ENCODE results near the gene CNN1.

GRCh38 chr19:11528551-11529341 is 9.9 kb upstream of the CNN1 start, which contains the start of gene ECSIT:
- TF ChIP-seq CTCF (conservative IDR thresholded peaks at IDR 0.05; ENCODE audit: low read depth in 2 of 2) (no peak), POLR2AphosphoS5 (IDR thresholded peaks at IDR 0.05; ENCODE audit: low read depth) (peak; percentile 63), EZH2 (IDR thresholded peaks at IDR 0.05; ENCODE audit: low read depth, unreplicated experiment) (no peak), EZH2phosphoT487 (IDR thresholded peaks at IDR 0.05; ENCODE audit: unreplicated experiment) (no peak), STAT1 (IDR thresholded peaks at IDR 0.05; ENCODE audit: unreplicated experiment) (no peak), REST (IDR thresholded peaks at IDR 0.05; ENCODE audit: unreplicated experiment) (peak; percentile 79), JUNB (IDR thresholded peaks at IDR 0.05; ENCODE audit: unreplicated experiment) (no peak), CREB1 (CRISPR knock-in tag; IDR thresholded peaks at IDR 0.05; ENCODE audit: low read depth) (peak; percentile 53)

Measured in GM23338 (cell line).